ENCODE data around the gene SANBR.

SANBR gene

DNA sequence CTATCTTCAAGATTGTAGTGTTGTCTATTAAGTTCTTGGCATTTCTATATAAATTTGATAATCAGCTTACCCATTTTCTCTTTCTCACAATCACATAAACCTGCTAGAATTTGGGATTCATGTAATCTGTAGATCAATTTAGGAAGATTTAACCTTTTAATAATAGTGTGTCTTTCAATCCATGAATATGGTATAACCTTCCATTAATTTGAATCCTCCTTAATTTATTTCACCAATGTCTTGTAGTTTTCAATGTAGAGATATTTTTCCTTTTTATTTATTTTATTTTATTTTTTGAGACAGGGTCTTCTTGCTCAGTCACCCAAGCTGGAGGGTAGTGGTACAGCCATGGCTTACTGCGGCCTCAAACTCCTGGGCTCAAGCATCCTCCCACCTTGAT, 20.2 kb downstream of the SANBR start:
- no peak for DNase-seq (ENCODE audit: extremely low spot score, insufficient read length, low read depth)
- no peak for FAIRE-seq

DNA sequence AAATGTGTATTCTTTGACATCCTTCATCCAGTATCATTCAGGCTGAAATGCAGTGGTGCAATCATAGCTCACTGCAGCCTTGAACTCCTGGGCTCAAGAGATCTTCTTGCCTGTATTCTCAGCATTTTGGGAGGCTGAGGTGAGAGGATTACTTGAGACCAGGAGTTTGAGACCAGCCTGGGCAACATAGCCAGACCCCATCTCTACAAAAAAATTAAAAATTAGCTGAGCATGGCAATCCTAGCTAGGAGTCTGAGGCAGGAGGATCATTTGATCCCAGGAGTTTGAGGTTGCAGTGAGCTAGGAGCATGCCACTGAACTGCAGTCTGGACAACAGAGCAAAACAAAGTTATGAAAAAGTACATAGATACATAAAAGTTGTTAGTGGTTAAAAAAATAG, 24.1 kb downstream of the SANBR start:
- DNase-seq (ENCODE audit: extremely low spot score, insufficient read length, low read depth): no peak
- FAIRE-seq: no peak

DNA sequence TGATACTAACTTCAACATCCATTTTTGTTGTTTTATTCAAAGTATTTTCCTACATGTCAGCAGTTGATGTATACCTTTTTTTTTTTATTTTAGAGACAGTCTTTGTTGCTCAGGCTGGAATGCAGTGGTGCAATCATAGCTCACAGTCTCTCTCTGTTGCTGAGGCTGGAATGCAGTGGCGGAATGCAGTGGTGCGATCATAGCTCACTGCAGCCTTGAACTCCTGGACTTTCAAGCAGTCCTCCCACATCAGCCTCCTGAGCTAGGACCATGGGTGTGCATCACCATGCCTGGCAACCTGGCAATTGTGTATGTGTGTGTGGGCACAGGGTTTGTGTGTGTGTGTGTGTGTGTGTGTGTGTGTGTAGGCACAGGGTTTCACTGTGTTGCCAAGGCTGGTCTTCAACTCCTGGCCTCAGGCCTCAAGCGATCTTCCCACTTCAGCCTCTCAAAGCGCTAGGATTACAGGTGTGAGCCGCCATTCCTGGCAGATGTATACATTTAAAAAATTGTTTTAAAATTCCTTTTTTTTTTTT, 24.8 kb downstream of the SANBR start:
- FAIRE-seq (no peak), DNase-seq (ENCODE audit: extremely low spot score, insufficient read length, low read depth) (no peak)

DNA sequence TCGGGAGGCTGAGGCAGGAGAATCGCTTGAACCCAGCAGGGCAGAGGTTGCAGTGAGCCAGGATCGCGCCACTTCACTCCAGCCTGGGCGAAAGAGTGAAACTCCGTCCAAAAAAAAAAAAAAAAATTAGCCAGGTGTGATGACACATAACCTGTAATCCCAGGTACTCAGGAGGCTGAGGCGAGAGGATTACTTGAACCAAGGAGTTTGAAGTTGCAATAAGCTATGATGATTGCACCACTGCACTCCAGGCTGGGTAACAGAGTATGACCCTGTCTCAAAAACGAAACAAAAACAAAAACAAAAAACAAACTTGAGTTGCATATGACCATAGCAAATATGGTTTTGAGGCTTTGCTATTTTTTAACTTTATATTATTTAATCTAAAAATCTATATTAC, 25.8 kb downstream of the SANBR start:
- FAIRE-seq (no peak), DNase-seq (ENCODE audit: extremely low spot score, insufficient read length, low read depth) (no peak)

DNA sequence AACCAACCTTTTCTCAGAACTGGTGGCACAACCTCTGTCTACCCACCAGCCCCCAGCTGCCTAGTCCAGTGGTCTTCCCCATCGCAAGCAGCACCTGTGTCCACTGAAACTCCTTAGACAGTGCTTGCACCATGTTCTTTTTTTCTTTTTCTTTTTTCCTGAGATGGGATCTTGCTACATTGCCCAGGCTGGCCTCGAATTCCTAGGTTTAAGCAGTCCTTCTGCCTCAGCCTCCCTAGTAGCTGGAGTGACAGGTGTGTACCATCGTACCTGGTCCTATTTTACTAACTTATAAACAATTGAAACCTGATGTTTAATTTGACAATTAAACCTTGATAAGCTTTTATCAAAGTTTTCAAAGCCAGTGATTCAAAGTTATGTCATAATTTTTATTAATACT, 30.8 kb downstream of the SANBR start:
- DNase-seq (ENCODE audit: extremely low spot score, insufficient read length, low read depth): no peak
- no peak for FAIRE-seq

DNA sequence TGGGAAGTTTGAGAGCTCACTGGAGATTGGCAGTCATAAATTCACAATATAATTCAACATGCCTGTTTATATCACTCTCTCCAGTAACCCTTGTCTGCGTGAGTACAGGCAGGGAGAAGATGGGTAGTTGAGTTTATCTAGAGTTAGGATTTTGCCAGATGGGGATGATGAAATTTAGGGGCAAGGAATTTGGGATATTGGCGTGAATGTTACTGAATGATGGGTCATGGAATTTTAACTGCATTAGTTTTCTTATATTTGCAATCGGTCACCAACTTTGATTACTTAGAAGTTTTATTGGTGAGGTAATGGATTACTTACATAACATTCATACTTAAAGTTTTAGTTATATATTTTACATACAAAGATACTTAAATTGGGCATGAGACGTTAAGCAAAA, 35.1 kb downstream of the SANBR start:
- no peak for DNase-seq (ENCODE audit: extremely low spot score, insufficient read length, low read depth)
- FAIRE-seq: no peak

DNA sequence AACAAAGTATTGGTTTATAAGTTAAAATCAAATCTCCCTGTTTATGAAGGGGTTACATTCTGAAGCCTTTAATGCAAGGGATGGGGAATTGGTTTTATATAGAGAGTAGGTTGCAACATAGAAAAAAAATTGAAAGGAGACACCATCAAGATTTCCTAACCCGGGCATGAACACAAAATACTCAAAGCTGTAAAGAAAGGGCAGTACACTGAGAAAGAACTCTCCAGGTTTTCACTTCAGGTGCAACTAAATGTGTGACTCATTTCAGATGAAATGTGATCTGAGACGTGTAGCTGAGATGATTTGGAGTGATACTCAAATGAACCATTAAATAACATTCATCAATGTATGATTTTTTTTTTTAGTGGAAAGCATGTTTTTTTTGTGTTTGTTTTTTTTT, 43.6 kb downstream of the SANBR start:
- DNase-seq (ENCODE audit: extremely low spot score, insufficient read length, low read depth): no peak
- FAIRE-seq: no peak

DNA sequence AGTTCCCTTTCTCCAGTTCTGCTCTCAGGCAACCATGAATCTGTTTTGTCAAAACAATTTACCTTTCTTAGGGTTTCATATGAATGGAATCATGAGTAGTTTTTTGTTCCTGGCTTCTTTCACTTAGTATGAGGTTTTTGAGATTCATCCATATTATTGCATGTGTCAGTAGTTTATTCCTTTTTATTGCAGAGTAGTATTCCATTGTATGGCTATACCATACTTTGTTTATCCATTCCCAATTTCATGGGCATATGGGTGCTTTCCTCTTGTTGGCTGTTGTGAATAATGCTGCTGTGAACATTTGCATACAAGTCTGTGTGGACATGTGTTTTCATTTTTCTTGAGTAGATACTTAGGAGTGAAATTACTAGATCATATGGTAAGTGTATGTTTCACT, 46.0 kb downstream of the SANBR start:
- no peak for FAIRE-seq

DNA sequence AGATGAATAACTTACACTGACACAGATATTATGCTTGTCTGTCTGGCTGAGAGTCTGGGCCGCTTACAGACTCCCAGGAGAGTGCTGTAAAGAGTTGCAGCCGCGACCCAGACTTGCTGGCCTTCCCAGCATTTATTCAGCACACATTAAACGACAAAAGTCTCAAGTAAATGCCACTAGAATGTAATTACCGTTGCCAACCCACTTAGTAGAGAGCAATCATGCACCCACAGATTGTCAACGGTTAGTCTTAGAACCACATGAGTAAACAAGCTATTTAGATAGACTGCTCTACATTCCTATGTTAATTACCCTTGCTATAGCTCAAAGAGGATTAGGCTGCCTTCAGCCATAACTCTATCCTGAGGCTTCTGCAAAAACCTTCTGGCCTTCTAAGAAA, 48.5 kb downstream of the SANBR start:
- FAIRE-seq: no peak
- no peak for DNase-seq (ENCODE audit: extremely low spot score, insufficient read length, low read depth)

More for the DNA sequence above, 46.0 kb downstream of the SANBR start:
- no peak for DNase-seq (ENCODE audit: extremely low spot score, insufficient read length, low read depth)
